Fibroblast of the aortic adventitia (primary cell): ENCODE data around the gene STIM1. TPM values are rescaled to one million over a fixed set of nuclear protein-coding genes. Genes with fewer than 3 reads are reported as not detected.

Source experiments
- DNase-seq: peaks from one replicate; pipeline ENCODE4 v3.0.0-alpha.2; 2010; ENCODE audit warnings: low read depth
- H3K4me3 ChIP-seq: 2 replicates; pipeline ENCODE4 v1.5.1; 2011; ENCODE audit warnings: low read depth, mild to moderate bottlenecking, control low read depth, low read length, moderate library complexity
- CTCF ChIP-seq: IDR thresholded peaks from 2 replicates; pipeline ENCODE4 v1.5.1; 2011; ENCODE audit warnings: mild to moderate bottlenecking, low read length, control low read depth, inconsistent platforms; ENCODE audit not compliant: insufficient read depth
- total RNA-seq: library from RNA; depleted of rRNA; stranded (reverse); fragments of >200 nt; gene quantifications from 2 replicates; pipeline ENCODE4 v1.2.3, GENCODE V29; 2012; ENCODE audit warnings: low replicate concordance

The STIM1 gene
- total RNA-seq, 1 donor: 21.6 TPM

GRCh38 chr11:3835751-3836150, 19.7 kb upstream of the STIM1 start:
- H3K4me3 ChIP-seq: no peak overlapping the region
- no peak for TF ChIP-seq CTCF
- DNase-seq: no peak

GRCh38 chr11:3836903-3837302, 18.6 kb upstream of the STIM1 start:
- H3K4me3 ChIP-seq: no peak overlapping the region
- no peak for DNase-seq
- no peak for TF ChIP-seq CTCF

GRCh38 chr11:3837793-3838192, 17.7 kb upstream of the STIM1 start:
- no peak for TF ChIP-seq CTCF
- H3K4me3 ChIP-seq: no peak overlapping the region
- no peak for DNase-seq

- no peak for DNase-seq
- no peak overlapping the region for H3K4me3 ChIP-seq
- TF ChIP-seq CTCF: no peak
Measured at GRCh38 chr11:3838504-3838903, 17.0 kb upstream of the STIM1 start.

GRCh38 chr11:3840004-3840869, 15.2 kb upstream of the STIM1 start:
- DNase-seq: no peak
- peak overlapping the region; percentile 78 for H3K4me3 ChIP-seq
- no peak for TF ChIP-seq CTCF

GRCh38 chr11:3840870-3841425, 14.5 kb upstream of the STIM1 start, which contains the start of gene RHOG:
RHOG (minus strand) TSS chr11:3840959; CDS start chr11:3828138, 12,821 bp downstream.
- peak; percentile 76 for DNase-seq
- TF ChIP-seq CTCF: no peak
- peak within 1 kb of the TSS; percentile 78 for H3K4me3 ChIP-seq
